Measurements from ENCODE around the gene FILIP1L. TPM values are rescaled to one million over a fixed set of nuclear protein-coding genes. Genes with fewer than 3 reads are reported as not detected.

FILIP1L gene
- total RNA-seq, 1 experiment from 2014 or later, result 0.07 TPM

DNA sequence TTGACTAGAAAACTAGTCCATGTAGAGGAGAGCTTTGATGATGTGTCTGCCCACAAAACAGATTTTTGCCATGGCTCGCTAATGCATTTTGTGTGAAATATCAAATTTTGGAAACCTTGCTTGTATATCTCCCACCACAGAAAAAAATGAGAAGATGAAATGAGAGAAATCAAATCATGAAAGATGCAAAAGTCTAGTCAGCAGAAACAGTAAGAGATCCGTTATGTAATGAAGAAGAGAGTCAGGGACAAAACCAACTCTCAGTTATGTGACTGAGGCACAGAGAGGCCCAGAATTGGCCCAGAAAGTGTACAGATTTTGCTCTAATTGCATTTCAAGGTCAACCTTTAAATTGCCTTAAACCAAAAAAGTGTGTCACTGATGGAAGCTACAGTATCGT is 107.0 kb downstream of the FILIP1L start:
- Histone ChIP-seq H2BK12ac (ENCODE audit: insufficient read length, low read depth, low read length) (no peak overlapping the region), H3K23ac (ENCODE audit: insufficient read length, low read depth, low read length) (no peak overlapping the region), H3K56ac (ENCODE audit: insufficient read length, low read depth, low read length) (no peak overlapping the region), H3K27ac (ENCODE audit: insufficient read length, low read depth, low read length) (no peak overlapping the region), H3K9ac (ENCODE audit: extremely low read depth, insufficient read length, low read length) (no peak overlapping the region), H2BK15ac (ENCODE audit: low read depth, low read length) (no peak overlapping the region), H3K4me2 (ENCODE audit: insufficient read depth, insufficient read length, low read length) (no peak overlapping the region), H3T11ph (ENCODE audit: low read length) (no peak overlapping the region), H2AFZ (ENCODE audit: low read length) (no peak overlapping the region), H2BK120ac (ENCODE audit: low read depth, low read length, poor library complexity, severe bottlenecking) (no peak overlapping the region), H2BK20ac (ENCODE audit: low read depth, low read length, poor library complexity, severe bottlenecking) (no peak overlapping the region), H3K79me1 (ENCODE audit: insufficient read depth, low read depth, low read length, poor library complexity, severe bottlenecking) (peaks cover 3% of the 10 kb centered on the region), H3K9me3 (ENCODE audit: control insufficient read depth, low read depth, low read length) (no peaks in the 10 kb centered on the region), H2BK5ac (ENCODE audit: insufficient read length, low read length) (no peak overlapping the region), H3K14ac (ENCODE audit: insufficient read depth, low read length) (no peak overlapping the region), H4K5ac (ENCODE audit: insufficient read length, low read depth, low read length) (no peak overlapping the region), H4K91ac (ENCODE audit: insufficient read length, low read depth, low read length) (no peak overlapping the region), H3K4me1 (ENCODE audit: insufficient read depth, low read length) (peaks cover 4% of the 10 kb centered on the region), H4K20me1 (ENCODE audit: control insufficient read depth, insufficient read depth, insufficient read length) (no peaks in the 10 kb centered on the region), H3K23me2 (ENCODE audit: insufficient read length, low read depth, low read length, poor library complexity, severe bottlenecking) (no peaks in the 10 kb centered on the region), H3K18ac (ENCODE audit: insufficient read length, low read depth, low read length) (no peak overlapping the region), H4K8ac (replicated peaks; ENCODE audit: insufficient read length, low read depth, low read length) (no peak overlapping the region), H2AK5ac (ENCODE audit: insufficient read length, low read length) (no peak overlapping the region), H3K4ac (ENCODE audit: low read depth, low read length) (no peak overlapping the region), H3K27me3 (ENCODE audit: insufficient read depth, low read length) (no peaks in the 10 kb centered on the region), H3K79me2 (ENCODE audit: insufficient read depth, low read length) (no peaks in the 10 kb centered on the region)
- no peak overlapping the region for H3K4me3 Mint-ChIP-seq
- no peaks in the 10 kb centered on the region for H3K27me3 Mint-ChIP-seq (ENCODE audit: low read depth)
- H3K36me3 Mint-ChIP-seq (ENCODE audit: insufficient read depth in 1 of 3, low read depth in 3 of 3), result no peaks in the 10 kb centered on the region
- DNase-seq, result no peak
- H3K27ac Mint-ChIP-seq, result no peak overlapping the region
- WGBS (ENCODE audit: extremely low coverage, insufficient read length, low lambda C conversion rate), result no CpG with 5 or more reads among the region's 3 CpGs
- TF ChIP-seq, protein P1, sequence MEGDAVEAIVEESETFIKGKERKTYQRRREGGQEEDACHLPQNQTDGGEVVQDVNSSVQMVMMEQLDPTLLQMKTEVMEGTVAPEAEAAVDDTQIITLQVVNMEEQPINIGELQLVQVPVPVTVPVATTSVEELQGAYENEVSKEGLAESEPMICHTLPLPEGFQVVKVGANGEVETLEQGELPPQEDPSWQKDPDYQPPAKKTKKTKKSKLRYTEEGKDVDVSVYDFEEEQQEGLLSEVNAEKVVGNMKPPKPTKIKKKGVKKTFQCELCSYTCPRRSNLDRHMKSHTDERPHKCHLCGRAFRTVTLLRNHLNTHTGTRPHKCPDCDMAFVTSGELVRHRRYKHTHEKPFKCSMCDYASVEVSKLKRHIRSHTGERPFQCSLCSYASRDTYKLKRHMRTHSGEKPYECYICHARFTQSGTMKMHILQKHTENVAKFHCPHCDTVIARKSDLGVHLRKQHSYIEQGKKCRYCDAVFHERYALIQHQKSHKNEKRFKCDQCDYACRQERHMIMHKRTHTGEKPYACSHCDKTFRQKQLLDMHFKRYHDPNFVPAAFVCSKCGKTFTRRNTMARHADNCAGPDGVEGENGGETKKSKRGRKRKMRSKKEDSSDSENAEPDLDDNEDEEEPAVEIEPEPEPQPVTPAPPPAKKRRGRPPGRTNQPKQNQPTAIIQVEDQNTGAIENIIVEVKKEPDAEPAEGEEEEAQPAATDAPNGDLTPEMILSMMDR (conservative IDR thresholded peaks at IDR 0.05), result no peak
- no peaks in the 10 kb centered on the region for H3K9me3 Mint-ChIP-seq
- H3K4me1 Mint-ChIP-seq, result peaks cover 18 to 28% of the 10 kb centered on the region in 2 experiments
